GM21360 (cell line): ENCODE measurements around the gene TBC1D9B.
"Not testable (repeated sequence)": the region's sequence is repeated elsewhere in the genome, so short reads cannot be mapped to it uniquely, and the experiment has no call there.

Experiments used
- ATAC-seq: cut with Tn5 transposase; IDR thresholded peaks from one replicate; pipeline ENCODE4 v1.9.1; 2021; ENCODE audit warnings: mild to moderate bottlenecking, moderate library complexity; ENCODE audit not compliant: unreplicated experiment

Gene TBC1D9B

DNA sequence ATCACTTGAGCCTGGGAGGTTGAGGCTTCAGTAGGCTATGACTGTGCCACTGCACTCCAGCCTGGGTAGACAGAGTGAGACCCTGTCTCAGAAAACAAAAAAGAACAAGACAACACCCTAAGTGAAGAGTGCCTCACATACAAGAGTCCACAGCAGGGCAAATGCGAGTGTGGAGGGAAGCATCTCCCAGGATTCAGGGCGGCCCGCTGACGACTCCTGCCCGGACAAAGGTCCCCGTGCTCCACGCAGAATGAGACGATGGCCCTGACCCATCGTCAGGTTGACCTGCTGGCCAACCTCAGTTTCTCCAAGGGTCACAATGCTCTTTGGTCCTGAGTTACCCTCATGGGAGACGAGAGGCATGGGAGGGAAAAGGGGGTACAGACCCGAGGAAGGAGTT lies 67.4 kb downstream of the TBC1D9B start:
- ATAC-seq: no peak

DNA sequence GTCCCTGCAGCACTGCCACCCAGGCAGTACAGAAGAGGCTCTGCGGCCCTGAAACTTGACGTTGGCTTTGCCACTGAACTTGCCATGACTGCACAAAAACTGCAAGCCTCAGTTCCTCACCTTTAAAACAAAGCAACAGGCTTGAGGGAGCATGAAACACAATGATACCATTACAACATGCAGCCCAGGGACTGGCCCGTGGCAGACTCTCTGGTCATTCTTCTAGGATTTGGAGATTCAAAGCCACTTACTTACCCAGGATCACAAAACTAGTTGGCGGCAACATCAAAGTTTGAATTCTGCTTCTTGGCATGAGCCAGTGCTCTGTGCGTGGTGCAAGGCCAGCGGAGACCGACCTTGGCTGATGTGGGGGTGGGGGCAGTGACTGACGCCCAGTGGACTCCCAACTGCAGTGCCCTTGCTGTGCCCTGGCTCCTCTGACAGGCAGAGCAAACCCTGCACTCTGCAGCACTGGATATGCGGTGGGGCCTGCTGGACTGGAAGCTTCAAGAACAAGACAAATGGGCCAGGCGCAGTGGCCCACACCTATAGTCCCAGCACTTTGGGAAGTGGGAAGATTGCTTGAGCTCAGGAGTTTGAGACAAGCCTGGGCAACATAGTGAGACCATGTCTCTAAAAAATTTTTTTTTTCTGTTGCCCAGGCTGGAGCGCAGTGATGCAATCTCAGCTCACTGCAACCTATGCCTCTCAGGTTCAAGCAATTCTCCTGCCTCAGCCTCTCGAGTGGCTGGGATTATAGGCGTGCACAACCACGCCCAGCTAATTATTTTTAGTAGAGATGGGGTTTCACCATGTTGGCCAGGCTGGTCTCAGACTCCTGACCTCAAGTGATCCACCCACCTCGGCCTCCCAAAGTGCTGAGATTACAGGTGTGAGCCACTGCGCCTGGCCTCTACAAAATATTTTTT lies 68.1 kb downstream of the TBC1D9B start:
- no peak for ATAC-seq

DNA sequence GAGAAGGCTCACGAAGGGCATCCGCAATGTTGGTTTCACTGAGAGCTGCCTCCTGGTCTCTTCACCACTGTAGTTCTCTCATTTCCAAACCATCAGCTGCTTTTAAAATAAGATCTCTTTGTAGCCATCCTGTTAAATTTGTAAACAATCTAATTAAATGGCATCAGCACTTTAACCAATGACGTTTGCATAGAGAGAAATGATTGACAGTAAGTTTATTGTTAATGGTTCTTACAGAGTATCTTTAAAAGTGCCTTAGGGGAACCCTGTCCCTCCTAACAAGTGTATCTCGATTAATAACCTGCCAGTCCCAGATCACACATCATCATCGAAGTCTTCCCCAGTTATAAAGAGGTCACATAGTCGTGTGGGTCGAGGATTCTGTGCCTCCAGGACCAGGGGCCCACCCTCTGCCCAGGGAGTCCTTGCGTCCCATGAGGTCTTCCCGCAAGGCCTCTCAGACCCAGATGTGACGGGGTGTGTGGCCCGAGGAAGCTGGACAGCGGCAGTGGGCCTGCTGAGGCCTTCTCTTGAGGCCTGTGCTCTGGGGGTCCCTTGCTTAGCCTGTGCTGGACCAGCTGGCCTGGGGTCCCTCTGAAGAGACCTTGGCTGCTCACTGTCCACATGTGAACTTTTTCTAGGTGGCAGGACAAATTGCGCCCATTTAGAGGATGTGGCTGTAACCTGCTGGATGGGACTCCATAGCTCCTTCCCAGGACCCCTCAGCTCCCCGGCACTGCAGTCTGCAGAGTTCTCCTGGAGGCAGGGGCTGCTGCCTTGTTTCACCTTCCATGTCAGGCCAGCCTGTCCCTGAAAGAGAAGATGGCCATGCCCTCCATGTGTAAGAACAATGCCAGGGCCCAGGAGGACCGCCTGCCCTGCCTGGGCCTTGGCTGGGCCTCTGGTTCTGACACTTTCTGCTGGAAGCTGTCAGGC lies 70.4 kb downstream of the TBC1D9B start:
- no peak for ATAC-seq

GRCh38 chr5:179836225-179837019 lies 71.3 kb downstream of the TBC1D9B start:
- no peak for ATAC-seq

DNA sequence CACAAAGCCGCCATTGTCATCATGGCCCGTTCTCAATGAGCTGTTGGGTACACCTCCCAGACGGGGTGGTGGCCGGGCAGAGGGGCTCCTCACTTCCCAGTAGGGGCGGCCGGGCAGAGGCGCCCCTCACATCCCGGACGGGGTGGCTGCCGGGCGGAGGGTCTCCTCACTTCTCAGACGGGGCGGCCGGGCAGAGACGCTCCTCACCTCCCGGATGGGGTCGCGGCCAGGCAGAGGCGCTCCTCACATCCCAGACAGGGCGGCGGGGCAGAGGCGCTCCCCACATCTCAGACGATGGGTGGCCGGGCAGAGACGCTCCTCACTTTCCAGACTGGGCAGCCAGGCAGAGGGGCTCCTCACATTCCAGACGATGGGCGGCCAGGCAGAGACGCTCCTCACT lies 72.8 kb downstream of the TBC1D9B start:
- ATAC-seq: not testable (repeated sequence)

DNA sequence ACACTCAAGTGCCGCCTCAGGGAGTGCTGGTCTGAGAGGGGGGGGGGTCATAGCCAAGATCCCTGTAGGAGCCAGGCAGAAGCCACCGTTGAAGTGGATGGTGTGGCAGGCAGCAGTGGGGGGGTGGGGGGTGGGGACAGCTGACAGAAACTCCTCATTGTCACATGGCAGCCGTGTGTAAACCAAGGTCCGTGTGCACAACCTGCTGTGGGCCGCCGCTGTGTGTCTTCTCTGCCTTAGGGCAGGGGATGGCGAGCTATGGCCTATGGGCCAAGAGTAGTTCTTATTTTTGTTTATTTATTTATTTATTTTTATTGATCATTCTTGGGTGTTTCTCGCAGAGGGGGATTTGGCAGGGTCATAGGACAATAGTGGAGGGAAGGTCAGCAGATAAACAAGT lies 73.6 kb downstream of the TBC1D9B start:
- no peak for ATAC-seq

GRCh38 chr5:179833709-179834070 lies 74.0 kb downstream of the TBC1D9B start:
- no peak for ATAC-seq

GRCh38 chr5:179833056-179833708 lies 74.5 kb downstream of the TBC1D9B start:
- no peak for ATAC-seq

- no peak for ATAC-seq
These were observed 75.5 kb downstream of the TBC1D9B start for GRCh38 chr5:179832039-179832745.

GRCh38 chr5:179830818-179831468 lies 76.8 kb downstream of the TBC1D9B start:
- ATAC-seq: no peak

DNA sequence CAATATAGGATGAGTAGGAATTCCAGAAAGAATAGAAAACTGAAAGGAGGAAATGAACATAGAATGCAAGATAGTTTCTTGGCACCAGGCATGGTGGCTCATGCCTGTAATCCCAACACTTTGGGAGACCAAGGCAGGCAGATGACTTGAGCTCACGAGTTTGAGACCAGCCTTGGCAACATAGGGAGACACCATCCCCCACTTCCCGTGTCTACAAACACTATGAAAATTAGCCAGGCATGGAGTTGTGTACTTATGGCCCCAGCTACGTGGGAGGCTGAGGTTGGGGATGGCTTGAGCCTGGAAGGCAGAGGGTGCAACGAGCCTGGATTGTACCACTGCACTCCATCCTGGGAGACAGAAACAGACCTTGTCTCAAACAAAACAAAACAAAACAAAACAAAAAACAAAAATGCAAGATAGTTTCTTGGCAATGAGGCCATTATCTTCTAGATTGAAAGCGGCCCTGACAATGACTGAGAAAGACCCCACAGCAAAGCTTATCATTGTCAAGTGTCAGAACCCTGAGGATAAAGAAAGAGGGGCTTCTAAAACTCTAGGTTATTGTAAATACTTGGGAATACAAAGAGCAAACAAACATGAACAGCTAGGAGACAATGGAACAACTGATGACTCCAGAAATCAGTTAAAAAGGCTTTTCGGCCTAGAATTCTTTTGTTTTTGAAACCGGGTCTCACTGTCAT lies 77.8 kb downstream of the TBC1D9B start:
- ATAC-seq: no peak

- no peak for ATAC-seq
These were observed 78.8 kb downstream of the TBC1D9B start for GRCh38 chr5:179828756-179829421.

GRCh38 chr5:179827680-179828079 lies 80.0 kb downstream of the TBC1D9B start:
- no peak for ATAC-seq

DNA sequence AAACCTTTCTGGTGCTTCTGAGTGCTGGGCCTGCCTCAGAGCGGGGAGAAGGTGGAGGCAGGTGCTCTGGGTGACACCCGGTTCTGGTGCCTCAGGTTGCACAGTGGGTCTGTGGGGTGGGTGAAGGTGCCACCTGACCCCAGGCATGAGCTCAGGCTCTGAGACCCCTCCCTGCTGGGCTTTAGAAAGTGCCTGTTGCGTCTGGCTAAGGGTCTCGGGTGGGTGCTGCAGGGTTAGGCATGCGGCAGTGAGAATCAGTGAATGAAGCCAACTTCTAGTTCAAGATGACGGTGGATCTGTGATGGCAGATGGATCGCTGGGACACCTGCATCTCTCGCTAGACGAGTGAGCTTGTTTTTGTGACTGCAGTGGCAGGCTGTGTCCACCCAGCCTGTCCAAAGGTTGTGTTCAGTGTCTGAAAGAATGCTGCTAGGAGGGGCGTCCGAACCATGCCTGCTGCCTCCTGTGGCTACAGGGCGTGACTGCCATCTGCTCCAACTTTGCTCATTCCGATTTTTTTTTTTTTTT lies 82.0 kb downstream of the TBC1D9B start:
- no peak for ATAC-seq

- no peak for ATAC-seq
These were observed 83.0 kb downstream of the TBC1D9B start for GRCh38 chr5:179824745-179825112.

- no peak for ATAC-seq
These were observed 83.6 kb downstream of the TBC1D9B start for GRCh38 chr5:179823937-179824744.

GRCh38 chr5:179822444-179822990 lies 85.2 kb downstream of the TBC1D9B start:
- no peak for ATAC-seq
